GM18526 (cell line): ENCODE measurements around the gene ARPC1B.

ENCODE experiments used
- POLR2A ChIP-seq: IDR thresholded peaks from 3 replicates; pipeline ENCODE4 v1.6.1; 2011; ENCODE audit not compliant: insufficient read length; ENCODE audit errors: extremely low read depth

The ARPC1B gene

DNA sequence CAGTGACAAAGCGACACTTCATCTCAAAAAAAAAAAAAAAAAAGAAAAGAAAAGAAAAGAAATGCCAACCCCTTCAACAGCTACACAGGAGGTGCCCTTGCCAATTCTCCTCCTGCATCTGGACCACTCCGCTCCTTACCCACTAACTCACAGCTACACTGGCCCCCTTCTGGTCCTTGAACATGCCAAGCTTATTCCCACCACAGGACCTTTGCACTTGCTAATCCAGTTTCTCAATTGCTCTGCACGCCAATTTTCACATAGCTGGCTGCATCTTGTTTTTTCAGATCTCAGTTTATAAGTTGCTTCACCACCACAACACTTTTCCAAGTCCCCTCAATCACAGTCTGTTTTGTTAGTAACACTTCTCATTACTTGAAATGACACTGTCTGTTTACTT lies 28.3 kb downstream of the ARPC1B start:
- TF ChIP-seq POLR2A: no peak

GRCh38 chr7:99403764-99404163 lies 29.2 kb downstream of the ARPC1B start:
- no peak for TF ChIP-seq POLR2A

DNA sequence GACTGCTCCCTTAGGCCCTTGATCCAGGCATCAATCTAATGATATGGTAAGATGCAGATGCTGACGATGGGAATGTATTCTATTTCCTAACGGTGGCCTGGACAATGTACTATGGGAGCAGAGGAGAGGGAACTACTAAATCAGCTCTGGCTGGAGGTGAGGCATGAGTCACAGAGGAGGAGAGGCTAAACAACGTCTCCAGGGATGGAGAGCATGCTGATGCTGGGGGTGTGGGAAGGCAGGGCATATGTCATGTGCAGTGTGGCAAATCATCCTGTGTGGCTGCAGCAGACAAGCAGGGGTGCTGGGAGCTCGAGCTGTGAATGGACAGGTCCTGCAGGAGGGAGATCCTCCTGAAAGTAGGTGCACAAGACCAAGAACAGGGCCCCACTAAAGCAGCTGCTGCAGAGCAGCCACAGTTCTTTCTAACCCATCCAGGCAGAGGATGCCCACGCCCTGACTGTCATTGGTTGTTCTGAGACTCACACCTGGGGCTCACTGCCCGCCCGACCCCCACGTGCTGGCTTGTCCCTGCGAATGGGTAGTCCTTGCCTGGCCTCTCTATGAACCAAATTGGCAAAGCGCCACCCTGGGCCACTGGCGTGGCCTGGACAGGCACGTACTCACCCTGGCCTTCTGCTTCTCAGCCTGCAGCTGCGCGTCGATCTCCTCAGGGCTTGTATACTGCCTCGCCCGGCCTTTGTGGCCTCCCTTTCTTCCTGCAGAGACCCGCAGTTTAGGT lies 29.9 kb downstream of the ARPC1B start:
- TF ChIP-seq POLR2A: no peak

- no peak for TF ChIP-seq POLR2A
These were observed 30.4 kb downstream of the ARPC1B start for GRCh38 chr7:99404977-99405320.

DNA sequence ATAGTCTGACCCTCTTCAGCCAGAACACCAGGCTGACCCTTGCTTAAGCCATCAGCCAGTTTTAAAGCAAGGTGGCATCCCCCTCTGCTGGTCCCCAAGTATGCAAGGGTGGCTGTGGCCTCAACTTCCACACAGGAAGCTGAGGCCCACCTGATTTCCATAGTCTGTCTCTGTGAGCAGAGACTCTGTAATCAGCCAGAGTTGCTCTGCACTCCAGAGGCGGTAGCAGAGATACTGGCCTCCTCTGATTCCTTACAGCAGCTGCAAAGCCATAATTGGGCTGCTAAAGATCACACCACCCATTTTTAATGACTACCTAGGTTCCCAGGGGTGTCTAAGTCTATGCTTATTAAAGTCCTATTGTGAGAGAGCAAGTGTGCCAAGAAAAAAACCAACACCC lies 32.0 kb downstream of the ARPC1B start:
- TF ChIP-seq POLR2A: no peak

GRCh38 chr7:99407872-99408378 lies 33.4 kb downstream of the ARPC1B start:
- no peak for TF ChIP-seq POLR2A

- peak; percentile 94 for TF ChIP-seq POLR2A
These were observed 34.1 kb downstream of the ARPC1B start, which contains the start of the genes BUD31 and PDAP1 for GRCh38 chr7:99408379-99409191. BUD31 (plus strand) TSS chr7:99408969; CDS start chr7:99411093, 2,124 bp downstream. PDAP1 (minus strand) TSS chr7:99408597; CDS start chr7:99408548, 49 bp downstream.

DNA sequence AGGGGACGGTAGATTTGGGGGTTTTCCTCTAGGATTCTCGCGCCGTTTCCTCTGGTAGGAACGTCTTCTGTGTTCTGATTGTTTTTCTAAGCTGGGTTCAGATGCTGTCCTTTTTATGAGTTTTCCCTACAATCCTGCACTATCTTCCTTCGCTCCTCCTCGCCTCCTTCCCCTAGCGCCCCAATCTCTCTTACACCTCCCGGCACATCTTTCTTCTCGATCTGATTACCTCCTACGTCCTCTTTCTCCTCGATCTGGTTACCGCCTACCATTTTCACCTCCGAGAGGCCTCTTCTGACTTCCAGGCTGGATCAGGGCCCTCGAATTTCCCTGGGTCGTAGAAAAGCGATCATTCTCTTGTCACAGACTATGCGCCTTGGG lies 34.7 kb downstream of the ARPC1B start:
- TF ChIP-seq POLR2A: no peak

DNA sequence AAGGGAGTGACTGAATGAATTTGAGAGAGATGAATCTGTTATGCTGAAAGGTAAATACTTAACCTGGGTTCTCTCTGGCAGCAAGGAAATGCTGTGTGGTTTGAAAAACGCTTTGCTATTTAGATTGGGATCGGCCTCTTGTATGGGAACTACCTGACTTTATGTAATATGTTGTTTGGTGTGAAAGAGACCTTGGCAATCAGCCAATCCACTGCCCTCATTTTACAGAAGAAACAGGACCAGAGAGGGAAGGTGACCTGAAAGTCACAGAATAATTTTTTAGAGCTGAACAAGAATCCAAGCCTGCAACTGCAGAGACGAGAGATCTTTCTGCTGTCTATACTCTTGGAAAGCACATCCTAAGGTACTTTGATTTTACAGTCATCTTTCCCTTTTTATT lies 35.3 kb downstream of the ARPC1B start:
- no peak for TF ChIP-seq POLR2A

- no peak for TF ChIP-seq POLR2A
These were observed 36.1 kb downstream of the ARPC1B start for GRCh38 chr7:99410635-99411034.

DNA sequence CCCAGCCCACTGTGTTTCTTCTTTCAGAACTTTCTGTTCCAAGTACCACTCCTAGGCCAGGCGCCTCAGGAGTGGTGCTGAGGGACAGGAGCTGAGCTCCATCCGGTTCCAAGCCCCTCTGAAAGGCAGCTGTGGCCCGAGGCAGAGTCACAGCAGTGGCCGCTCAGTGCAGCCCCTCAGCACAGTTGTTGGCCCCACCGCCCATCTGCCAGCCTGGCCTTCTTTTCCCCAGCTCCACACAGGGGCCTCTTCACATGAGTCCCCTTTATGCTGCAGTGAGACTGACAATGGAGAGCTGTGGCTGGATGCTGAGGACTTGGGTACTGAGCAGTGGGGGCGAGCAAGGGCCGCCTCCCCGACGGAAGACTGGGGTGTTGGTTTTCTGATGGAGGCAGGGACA lies 43.7 kb downstream of the ARPC1B start:
- peak; percentile 11 for TF ChIP-seq POLR2A

DNA sequence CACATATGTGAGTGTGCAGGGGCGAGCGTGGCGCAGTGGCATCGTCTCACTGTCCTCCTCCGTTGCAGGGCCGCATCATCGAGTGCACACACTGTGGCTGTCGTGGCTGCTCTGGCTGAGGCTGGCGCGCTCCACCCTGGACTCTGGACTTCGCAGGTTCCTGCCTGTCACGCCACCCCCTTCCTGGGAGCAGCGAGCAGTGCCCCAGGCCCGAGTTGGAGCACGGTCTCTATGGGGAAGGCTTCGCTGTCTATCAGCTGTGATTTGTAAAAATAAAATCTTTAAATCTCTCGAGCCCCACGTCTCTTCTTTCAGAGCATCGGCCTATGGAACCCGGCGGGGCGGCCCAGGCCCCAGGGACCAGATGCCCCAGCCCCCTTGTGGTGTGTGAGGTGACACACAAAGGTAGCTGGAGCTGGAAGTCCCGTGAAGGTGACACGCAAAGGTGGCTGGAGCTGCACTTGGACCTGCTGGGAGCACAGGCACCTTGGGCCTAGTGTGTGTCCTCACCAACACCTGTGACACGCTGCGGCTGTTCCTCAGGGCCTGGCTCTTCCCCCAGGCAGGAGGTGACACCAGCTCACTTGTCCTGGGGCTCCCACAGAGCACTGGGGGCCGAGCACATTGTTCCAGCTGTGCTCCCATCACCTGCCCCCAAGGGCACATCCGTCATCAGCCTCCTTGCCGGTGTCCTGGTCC lies 44.9 kb downstream of the ARPC1B start:
- TF ChIP-seq POLR2A: peak; percentile 20

GRCh38 chr7:99420213-99420612 lies 45.7 kb downstream of the ARPC1B start:
- TF ChIP-seq POLR2A: no peak

GRCh38 chr7:99420986-99421385 lies 46.5 kb downstream of the ARPC1B start:
- no peak for TF ChIP-seq POLR2A

DNA sequence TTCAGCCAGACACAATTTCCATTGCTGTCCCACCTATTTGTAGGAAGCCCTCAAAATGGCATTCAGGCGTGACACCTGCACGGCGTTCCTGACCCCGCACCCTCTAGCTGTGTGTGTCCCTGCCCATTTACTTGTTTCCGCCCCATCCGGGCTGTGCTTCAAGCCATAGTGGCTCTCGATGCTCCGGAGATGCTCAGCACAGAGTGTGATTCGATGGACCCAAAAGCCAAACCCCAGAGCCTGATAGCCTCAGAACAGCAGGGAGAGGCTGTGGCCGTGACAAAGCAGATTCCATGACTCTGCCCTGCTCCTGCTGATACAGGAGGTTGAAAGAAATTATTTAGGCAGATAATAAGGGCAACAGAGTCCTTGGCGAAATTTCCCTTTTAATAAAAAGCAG lies 47.7 kb downstream of the ARPC1B start:
- no peak for TF ChIP-seq POLR2A

DNA sequence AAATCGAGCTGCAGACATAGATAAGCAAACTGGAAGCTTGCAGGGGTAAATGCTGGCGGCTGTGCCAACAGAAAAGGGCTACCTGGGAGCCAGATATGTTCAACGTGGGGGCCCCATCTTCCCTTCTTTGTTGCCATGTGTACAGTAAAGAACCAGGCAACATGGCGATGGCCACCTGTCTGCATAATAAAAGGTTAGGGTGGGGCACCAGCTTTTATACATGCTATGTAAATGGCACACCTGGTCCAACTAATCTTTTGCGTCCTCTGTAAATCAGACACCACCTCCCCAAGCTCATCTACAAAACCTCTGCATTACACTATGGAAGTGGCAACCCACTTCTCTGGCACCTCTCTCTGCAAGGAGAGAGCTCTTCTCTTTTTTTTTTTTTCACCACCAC lies 48.1 kb downstream of the ARPC1B start:
- TF ChIP-seq POLR2A: no peak
